HG03442 (cell line): Measurements from ENCODE around the gene MYLK3.
"Not testable (repeated sequence)": the region's sequence is repeated elsewhere in the genome, so short reads cannot be mapped to it uniquely, and the experiment has no call there.

Source experiments
- ATAC-seq: cut with Tn5 transposase; IDR thresholded peaks from one replicate; pipeline ENCODE4 v1.9.1; 2021; ENCODE audit warnings: mild to moderate bottlenecking, moderate library complexity; ENCODE audit not compliant: unreplicated experiment

The MYLK3 gene

GRCh38 chr16:46747777-46748651 lies at the start of gene MYLK3:
Gene MYLK3, minus strand, starts transcription at chr16:46748344. Its CDS starts 151 bp downstream, at chr16:46748193.
- no peak for ATAC-seq

- no peak for ATAC-seq
Measured at GRCh38 chr16:46797501-46797900, 49.4 kb upstream of the MYLK3 start.

- ATAC-seq = no peak
Measured at GRCh38 chr16:46796764-46797269, 48.7 kb upstream of the MYLK3 start.

GRCh38 chr16:46793841-46794240 lies 45.7 kb upstream of the MYLK3 start:
- no peak for ATAC-seq

- no peak for ATAC-seq
Measured at GRCh38 chr16:46790599-46791270, 42.6 kb upstream of the MYLK3 start.

- peak; percentile 84 for ATAC-seq
Measured at GRCh38 chr16:46789499-46790414, 41.6 kb upstream of the MYLK3 start.

DNA sequence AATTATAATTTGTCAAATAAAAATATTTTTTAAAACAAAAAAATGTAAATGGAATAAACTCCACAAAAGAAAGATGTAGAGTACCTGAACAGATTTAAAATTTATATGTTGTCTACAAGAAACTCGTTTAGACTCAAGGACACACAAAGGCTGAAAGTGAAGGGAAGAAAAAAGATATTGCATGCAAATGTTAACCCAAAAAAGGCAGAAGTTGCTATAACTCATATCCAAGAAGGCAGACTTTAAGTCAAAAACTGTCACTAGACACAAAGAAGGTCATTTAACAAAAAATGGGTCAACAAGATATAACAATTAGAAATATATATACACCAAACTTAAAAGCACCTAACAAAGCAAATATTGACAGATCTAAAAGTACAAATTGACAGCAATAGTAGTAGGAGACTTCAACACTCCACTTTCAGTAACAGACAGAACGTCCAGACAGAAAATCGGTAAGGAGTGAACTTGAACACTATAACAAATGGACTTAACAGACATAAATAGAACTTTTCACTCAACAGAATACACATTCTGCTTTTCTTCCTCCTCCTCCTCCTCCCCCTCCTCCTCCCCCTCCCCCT lies 40.8 kb upstream of the MYLK3 start:
- no peak for ATAC-seq

- ATAC-seq = peak; percentile 32
Measured at GRCh38 chr16:46787909-46788308, 39.8 kb upstream of the MYLK3 start.

DNA sequence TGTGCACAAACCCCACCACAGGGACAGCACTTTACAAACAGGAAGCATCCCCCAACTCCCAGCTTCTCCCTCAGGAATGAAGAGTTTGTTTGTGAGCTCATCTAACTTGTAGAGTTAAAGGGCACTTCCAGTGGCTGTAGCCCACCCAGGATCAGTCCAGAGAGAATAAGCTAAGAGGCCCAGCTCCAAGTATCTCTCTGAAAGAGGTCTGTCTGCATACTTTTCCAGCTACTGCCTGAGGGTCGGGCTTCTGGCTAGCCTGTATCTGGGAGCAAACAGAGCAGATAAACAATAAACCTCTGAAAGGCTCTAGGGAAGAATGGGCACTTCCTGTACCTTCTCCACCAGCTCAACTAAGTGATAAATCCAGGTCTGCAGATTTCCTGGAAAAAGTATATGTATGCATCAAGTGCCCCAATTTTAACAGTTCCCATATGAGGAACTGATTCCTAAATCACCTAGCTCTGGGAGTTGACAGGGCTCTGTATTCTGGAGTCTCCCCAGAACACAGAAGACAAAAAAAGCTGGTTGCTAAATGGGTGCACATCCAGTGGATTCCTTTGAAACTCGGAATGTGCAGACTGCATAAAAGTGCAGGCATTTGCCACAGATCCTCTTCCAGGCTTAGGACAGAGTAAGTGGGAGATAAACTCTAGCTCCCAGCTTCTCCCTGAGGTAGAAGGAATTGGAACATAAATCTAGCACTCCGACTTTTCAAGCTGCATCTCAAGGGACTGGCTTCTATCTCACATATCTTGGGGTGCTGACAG lies 37.1 kb upstream of the MYLK3 start:
- ATAC-seq = no peak

GRCh38 chr16:46784569-46784968 lies 36.4 kb upstream of the MYLK3 start:
- not testable (repeated sequence) for ATAC-seq

- ATAC-seq = no peak
Measured at GRCh38 chr16:46783800-46784199, 35.7 kb upstream of the MYLK3 start.

DNA sequence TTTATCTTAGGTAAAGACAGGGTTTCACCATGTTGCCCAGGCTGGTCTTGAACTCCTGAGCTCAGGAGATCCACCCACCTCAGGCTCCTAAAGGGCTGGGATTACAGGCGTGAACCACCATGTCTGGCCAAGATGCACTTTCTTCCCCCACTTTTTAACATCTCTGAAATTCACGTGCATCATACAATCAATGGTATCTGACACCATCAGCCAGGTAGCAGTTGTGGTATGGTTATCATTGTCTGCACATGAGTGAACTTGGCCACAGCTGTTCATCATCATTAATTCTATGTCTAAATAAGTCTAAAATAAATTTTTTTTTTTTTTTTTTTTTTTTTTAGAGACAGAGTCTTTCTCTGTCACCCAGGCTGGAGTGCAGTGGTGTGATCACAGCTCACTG lies 34.2 kb upstream of the MYLK3 start:
- ATAC-seq = no peak

GRCh38 chr16:46777804-46778203 lies 29.7 kb upstream of the MYLK3 start:
- no peak for ATAC-seq

DNA sequence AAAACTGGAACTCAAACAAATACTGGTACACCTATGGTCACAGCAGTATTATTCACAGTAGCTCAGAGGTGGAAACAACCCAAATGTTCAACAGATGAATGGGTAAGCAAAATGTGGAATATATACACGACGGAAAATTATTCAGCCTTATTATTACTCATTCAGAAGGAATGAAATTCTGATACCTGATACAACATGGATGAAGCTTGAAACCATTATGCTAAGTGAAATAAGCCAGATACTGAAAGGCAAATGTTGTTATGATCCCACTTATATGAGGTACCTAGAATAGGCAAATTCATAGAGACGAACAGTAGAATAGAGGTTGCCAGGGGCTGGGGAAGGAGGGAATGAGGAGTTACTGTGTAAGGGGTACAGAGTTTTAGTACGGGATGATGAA lies 27.1 kb upstream of the MYLK3 start:
- peak; percentile 8 for ATAC-seq

GRCh38 chr16:46774743-46775177 lies 26.6 kb upstream of the MYLK3 start:
- ATAC-seq = peak; percentile 72

GRCh38 chr16:46772463-46772862 lies 24.3 kb upstream of the MYLK3 start:
- ATAC-seq = no peak

- no peak for ATAC-seq
Measured at GRCh38 chr16:46768809-46769208, 20.7 kb upstream of the MYLK3 start.

GRCh38 chr16:46765050-46765449 lies 16.9 kb upstream of the MYLK3 start:
- no peak for ATAC-seq

- ATAC-seq = no peak
Measured at GRCh38 chr16:46763147-46763546, 15.0 kb upstream of the MYLK3 start.

GRCh38 chr16:46762583-46762982 lies 14.4 kb upstream of the MYLK3 start:
- no peak for ATAC-seq
